Spleen (tissue), 11 donors: Measurements from ENCODE around the gene FGF14. TPM values are rescaled to one million over a fixed set of nuclear protein-coding genes. Genes with fewer than 3 reads are reported as not detected.

ENCODE experiments used
- DNase-seq: peaks from one replicate; pipeline ENCODE4 v3.0.0-alpha.2; 2020
- H3K27ac ChIP-seq, 8 donors: fragments of 200-600 bp; sonication (generic) in 7 of 8; 1 replicate in 4 of 8; 2 replicates in 4 of 8; pipeline versions ENCODE4 v1.5.0 to v1.8.0; 2016 to 2021; ENCODE audit warnings: inconsistent platforms in 4 of 8, mild to moderate bottlenecking in 4 of 8, moderate library complexity in 1 of 8
- H3K27me3 ChIP-seq, 7 donors: fragments of 200-600 bp; sonication (generic) in 6 of 7; replicated peaks in 1 of 7; 1 replicate in 4 of 7; 2 replicates in 3 of 7; pipeline versions ENCODE4 v1.5.0 to v1.8.0; 2016 to 2021; ENCODE audit warnings: inconsistent platforms in 3 of 7, mild to moderate bottlenecking in 1 of 7
- H3K36me3 ChIP-seq, 6 donors: fragments of 200-600 bp; sonication (generic) in 5 of 6; 1 replicate in 4 of 6; 2 replicates in 2 of 6; pipeline versions ENCODE4 v1.5.0 to v1.8.0; 2016 to 2021; ENCODE audit warnings: inconsistent platforms in 2 of 6
- H3K4me1 ChIP-seq, 6 donors: fragments of 200-600 bp; sonication (generic) in 5 of 6; 1 replicate in 3 of 6; 2 replicates in 3 of 6; pipeline versions ENCODE4 v1.5.0 to v1.8.0; 2016 to 2021; ENCODE audit warnings: inconsistent platforms in 3 of 6
- H3K4me3 ChIP-seq, 8 donors: fragments of 200-600 bp; sonication (generic) in 7 of 8; 1 replicate in 4 of 8; 2 replicates in 4 of 8; pipeline versions ENCODE4 v1.5.0 to v1.8.0; 2016 to 2021; ENCODE audit warnings: inconsistent platforms in 4 of 8, mild to moderate bottlenecking in 4 of 8, moderate library complexity in 2 of 8
- H3K9me3 ChIP-seq, 8 donors: fragments of 200-600 bp; sonication (generic) in 7 of 8; 1 replicate in 4 of 8; 2 replicates in 4 of 8; pipeline versions ENCODE4 v1.5.0 to v1.8.0; 2016 to 2021; ENCODE audit warnings: inconsistent platforms in 4 of 8
- POLR2A ChIP-seq, 3 donors: fragments of 450-650 bp; IDR thresholded peaks; one replicate each; pipeline ENCODE4 v1.5.1; 2017; ENCODE audit warnings: antibody characterized with exemption in 3 of 3, mild to moderate bottlenecking in 1 of 3
- POLR2AphosphoS5 ChIP-seq, 3 donors: sonication (generic); formaldehyde crosslinking; IDR thresholded peaks; one replicate each; pipeline ENCODE4 v1.5.1; 2017; ENCODE audit warnings: antibody characterized with exemption in 3 of 3
- WGBS, 5 donors: extraction: QIAGEN DNeasy Blood & Tissue Kit in 3 of 5; methylation state at CpG; one replicate each; pipeline versions ENCODE4 v1.1.5 to v1.1.7; 2013 to 2018; 5-methylcytosine and 5-hydroxymethylcytosine counted together
- intact Hi-C: fragments of 100-400 bp; cut with DNase I; formaldehyde crosslinking; loops from one replicate; pipeline ENCODE4 v1.15.0; 2023; ENCODE audit warnings: low total_unique reads
- polyA plus RNA-seq, 3 donors: library from polyadenylated mRNA; stranded (reverse); fragments of 200-250 nt; gene quantifications; one replicate each; pipeline ENCODE4 v1.2.1, GENCODE V29; 2013
- total RNA-seq, 7 donors: library from RNA; depleted of rRNA in 3 of 7; stranded (reverse); fragments of >200 nt in 3 of 7; fragmentation: NEBNext Ultra II Directional in 4 of 7; extraction: Animal tissue kit (Norgen Biotek cat#: 25700) in 4 of 7; gene quantifications; one replicate each; pipeline versions ENCODE4 v1.1.0 to v1.2.1, GENCODE V29; 2016 to 2021
- TF ChIP-seq, protein P1 (sequence below), 11 experiments: fragments of 200-600 bp in 7 of 11; fragments of 450-650 bp in 4 of 11; sonication (generic) in 4 of 11; IDR thresholded peaks in 8 of 11; conservative IDR thresholded peaks in 3 of 11; 1 replicate in 7 of 11; 2 replicates in 4 of 11; pipeline versions ENCODE4 v1.4.0 to v1.8.0; 2016 to 2021; ENCODE audit warnings: antibody characterized with exemption in 11 of 11, inconsistent platforms in 4 of 11, mild to moderate bottlenecking in 1 of 11
- donor health status: healthy with polysubstance abuse.
- donor health status: DM: no; HTN: no; CAD: no; lungs with moderate emphysema.
- donor health status: DM: no; HTN: no; CAD: no.
- donor health status: Bipolar disorder and iron deficiency.
- donor health status: healthy.
- donor health status: DM: no; HTN: no; CAD: no.
- donor health status: DM: yes; HTN: yes; CAD: no.

FGF14 gene
- total and polyA plus RNA-seq, 10 donors, result 0.03 to 1.1 (median 0.05) TPM; not detected in 3

DNA sequence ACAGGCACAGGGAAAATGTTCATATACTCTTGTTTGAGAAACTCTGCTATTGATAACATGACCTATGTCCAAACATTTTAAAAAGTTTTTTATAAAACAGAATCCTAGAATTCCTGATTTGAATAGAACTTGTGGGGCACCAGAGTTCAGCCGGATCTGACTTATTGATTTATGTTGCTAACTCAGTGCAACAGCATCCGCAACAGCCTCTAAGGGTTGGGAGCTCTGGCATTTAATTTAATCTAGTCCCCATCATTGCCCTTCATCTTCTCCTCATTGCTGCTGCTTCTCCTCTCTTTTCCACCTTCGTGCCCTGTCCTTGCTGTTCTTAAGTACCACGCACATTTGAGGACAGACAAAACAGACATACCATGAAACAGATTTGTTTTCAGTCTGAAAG is 214.5 kb downstream of the FGF14 start:
- no peak overlapping the region for H3K27ac ChIP-seq
- WGBS, 5 donors, result 67 to 93% (median 75%) methylated on average over 4 of the region's 4 CpGs
- DNase-seq, result no peak
- TF ChIP-seq POLR2A (IDR thresholded peaks at IDR 0.05) (no peak), POLR2AphosphoS5 (IDR thresholded peaks at IDR 0.05) (no peak)
- TF ChIP-seq, protein P1, sequence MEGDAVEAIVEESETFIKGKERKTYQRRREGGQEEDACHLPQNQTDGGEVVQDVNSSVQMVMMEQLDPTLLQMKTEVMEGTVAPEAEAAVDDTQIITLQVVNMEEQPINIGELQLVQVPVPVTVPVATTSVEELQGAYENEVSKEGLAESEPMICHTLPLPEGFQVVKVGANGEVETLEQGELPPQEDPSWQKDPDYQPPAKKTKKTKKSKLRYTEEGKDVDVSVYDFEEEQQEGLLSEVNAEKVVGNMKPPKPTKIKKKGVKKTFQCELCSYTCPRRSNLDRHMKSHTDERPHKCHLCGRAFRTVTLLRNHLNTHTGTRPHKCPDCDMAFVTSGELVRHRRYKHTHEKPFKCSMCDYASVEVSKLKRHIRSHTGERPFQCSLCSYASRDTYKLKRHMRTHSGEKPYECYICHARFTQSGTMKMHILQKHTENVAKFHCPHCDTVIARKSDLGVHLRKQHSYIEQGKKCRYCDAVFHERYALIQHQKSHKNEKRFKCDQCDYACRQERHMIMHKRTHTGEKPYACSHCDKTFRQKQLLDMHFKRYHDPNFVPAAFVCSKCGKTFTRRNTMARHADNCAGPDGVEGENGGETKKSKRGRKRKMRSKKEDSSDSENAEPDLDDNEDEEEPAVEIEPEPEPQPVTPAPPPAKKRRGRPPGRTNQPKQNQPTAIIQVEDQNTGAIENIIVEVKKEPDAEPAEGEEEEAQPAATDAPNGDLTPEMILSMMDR (IDR thresholded peaks at IDR 0.05 in 8 of 11, conservative IDR thresholded peaks at IDR 0.05 in 3 of 11), result no peak
- intact Hi-C loops, result no loop called here
- no peak overlapping the region for H3K4me3 ChIP-seq
- no peaks in the 10 kb centered on the region for H3K4me1 ChIP-seq
- H3K9me3 ChIP-seq, result no peaks in the 10 kb centered on the region
- H3K27me3 ChIP-seq, result no peaks in the 10 kb centered on the region
- no peaks in the 10 kb centered on the region for H3K36me3 ChIP-seq

DNA sequence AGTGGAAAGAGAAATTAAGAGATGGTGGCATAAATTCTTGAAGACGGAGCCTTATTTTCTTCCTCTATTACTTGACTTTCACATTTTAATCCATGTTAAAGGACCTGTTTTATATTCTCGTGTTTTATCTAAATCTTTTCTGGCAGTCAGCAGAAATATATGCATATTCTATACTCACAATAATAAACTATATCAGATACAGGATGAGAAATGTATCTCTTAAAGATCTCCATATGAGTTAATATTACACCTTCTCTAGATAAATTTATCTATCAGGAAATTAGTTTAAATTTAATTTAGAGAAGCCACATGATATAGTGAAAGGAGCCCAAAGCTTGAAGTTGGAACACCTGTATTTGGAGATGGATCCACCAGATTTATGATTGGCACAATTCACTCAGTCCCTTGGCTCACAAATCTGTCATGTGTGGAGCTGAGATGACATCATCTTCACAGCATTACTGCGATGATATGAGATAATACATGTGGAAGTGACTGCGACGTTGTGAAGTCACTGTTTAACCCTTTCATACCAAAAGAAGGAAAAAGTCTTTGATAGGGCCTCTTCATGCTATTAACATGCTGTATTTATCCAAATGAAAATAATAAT is 216.4 kb downstream of the FGF14 start:
- intact Hi-C loops, result no loop called here
- 65 to 74% (median 66%) methylated on average over 5 of the region's 5 CpGs for WGBS, 5 donors

DNA sequence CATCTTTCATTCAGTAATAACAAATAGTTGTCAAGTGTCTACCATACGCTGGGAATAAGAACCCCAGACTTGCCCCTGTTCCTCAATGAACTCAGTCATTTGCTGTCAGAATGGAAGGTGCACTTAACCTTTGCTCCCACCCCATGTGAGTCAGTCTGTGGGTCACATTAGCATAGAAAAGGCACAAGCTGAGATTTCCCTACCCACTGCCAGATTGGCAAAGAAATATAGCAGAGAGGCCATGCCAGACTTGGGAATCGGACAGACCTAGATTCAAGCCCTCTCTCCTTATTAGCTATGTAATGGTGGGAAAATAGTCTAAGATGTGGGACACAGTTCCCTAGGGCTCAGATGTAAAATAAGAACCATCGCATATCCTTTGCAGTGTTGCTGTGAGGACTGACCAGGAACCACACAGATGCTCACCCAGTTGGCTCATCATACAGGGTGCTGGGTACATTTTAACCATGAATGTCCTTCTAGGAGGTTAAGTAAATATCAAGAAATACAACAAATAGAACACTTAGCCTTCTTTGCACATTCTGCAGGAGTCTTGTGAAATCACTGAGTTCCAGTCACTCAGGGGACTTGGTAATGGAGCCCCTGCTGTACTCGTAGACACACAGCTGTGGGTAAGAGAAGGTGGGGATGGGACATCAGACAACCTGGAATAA is 218.2 kb downstream of the FGF14 start:
- H3K27me3 ChIP-seq, result no peaks in the 10 kb centered on the region
- H3K36me3 ChIP-seq, result no peaks in the 10 kb centered on the region
- H3K4me1 ChIP-seq, result no peaks in the 10 kb centered on the region
- no peak for DNase-seq
- H3K4me3 ChIP-seq, result no peak overlapping the region
- intact Hi-C loops, result no loop called here
- 70 to 90% (median 80%) methylated on average over 4 of the region's 4 CpGs for WGBS, 5 donors
- TF ChIP-seq POLR2A (IDR thresholded peaks at IDR 0.05) (no peak), POLR2AphosphoS5 (IDR thresholded peaks at IDR 0.05) (no peak)
- TF ChIP-seq, protein P1 (IDR thresholded peaks at IDR 0.05 in 8 of 11, conservative IDR thresholded peaks at IDR 0.05 in 3 of 11), result no peak
- no peaks in the 10 kb centered on the region for H3K9me3 ChIP-seq
- no peak overlapping the region for H3K27ac ChIP-seq

More for the DNA sequence above, 216.4 kb downstream of the FGF14 start:
- no peak for DNase-seq
- Histone ChIP-seq H3K27ac (no peak overlapping the region), H3K4me3 (no peak overlapping the region), H3K9me3 (no peaks in the 10 kb centered on the region), H3K27me3 (no peaks in the 10 kb centered on the region), H3K36me3 (no peaks in the 10 kb centered on the region), H3K4me1 (no peaks in the 10 kb centered on the region)
- TF ChIP-seq POLR2A (IDR thresholded peaks at IDR 0.05) (no peak), POLR2AphosphoS5 (IDR thresholded peaks at IDR 0.05) (no peak)
- TF ChIP-seq, protein P1 (IDR thresholded peaks at IDR 0.05 in 8 of 11, conservative IDR thresholded peaks at IDR 0.05 in 3 of 11), result no peak

DNA sequence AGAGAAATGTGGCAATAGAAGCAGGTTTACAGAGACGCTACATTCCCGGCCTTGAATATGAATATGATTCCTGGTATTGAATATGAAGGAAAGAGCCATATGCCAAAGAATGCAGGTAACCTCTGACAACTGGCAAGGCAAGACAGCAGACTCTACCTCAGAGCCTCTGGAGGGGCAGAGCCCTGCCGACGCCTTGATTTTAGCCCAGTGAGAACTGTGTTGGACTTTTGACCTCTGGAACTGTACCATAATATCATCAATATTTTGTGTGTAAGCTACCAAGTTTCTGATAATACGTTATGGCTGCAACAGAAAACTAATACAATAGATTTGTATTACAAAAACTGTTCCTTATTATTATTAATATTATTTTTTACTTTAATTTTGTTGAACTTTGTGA is 219.7 kb downstream of the FGF14 start:
- Histone ChIP-seq H3K4me3 (no peak overlapping the region), H3K27ac (no peak overlapping the region), H3K9me3 (no peaks in the 10 kb centered on the region), H3K27me3 (no peaks in the 10 kb centered on the region), H3K36me3 (no peaks in the 10 kb centered on the region), H3K4me1 (no peaks in the 10 kb centered on the region)
- intact Hi-C loops, result no loop called here
- 89 to 94% (median 91%) methylated on average over 5 of the region's 5 CpGs for WGBS, 5 donors
- DNase-seq, result no peak
- TF ChIP-seq POLR2AphosphoS5 (IDR thresholded peaks at IDR 0.05), result no peak
- no peak for TF ChIP-seq POLR2A (IDR thresholded peaks at IDR 0.05)
- TF ChIP-seq, protein P1 (IDR thresholded peaks at IDR 0.05 in 8 of 11, conservative IDR thresholded peaks at IDR 0.05 in 3 of 11), result no peak
